ENCODE measurements around the gene EIF3A. TPM values are rescaled to one million over a fixed set of nuclear protein-coding genes. Genes with fewer than 3 reads are reported as not detected.

The EIF3A gene
- total and polyA plus RNA-seq, 9 of the 15 experiments (the other 6 are each of a cell fraction or from before 2014, with no cell fraction given) = 19.6 to 163 (median 102) TPM

DNA sequence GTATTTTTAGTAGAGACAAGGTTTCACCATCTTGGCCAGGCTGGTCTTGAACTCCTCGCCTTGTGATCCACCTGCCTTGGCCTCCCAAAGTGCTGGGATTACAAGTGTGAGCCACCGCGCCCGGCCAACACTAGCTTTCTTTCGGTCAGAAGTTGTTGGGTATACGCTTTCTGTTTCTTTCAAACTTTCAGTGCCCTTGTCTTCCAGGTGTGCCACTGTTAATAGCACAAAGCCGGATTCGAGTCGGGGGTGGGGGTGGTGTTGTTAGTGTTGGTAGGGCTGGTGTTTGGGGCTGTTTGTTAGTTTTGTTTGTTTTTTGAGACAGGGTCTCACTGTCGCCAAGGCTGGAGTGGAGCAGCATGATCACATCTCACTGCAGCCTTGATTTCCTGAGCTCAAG, 84.9 kb downstream of the EIF3A start (continued):
- TF ChIP-seq, protein P1, sequence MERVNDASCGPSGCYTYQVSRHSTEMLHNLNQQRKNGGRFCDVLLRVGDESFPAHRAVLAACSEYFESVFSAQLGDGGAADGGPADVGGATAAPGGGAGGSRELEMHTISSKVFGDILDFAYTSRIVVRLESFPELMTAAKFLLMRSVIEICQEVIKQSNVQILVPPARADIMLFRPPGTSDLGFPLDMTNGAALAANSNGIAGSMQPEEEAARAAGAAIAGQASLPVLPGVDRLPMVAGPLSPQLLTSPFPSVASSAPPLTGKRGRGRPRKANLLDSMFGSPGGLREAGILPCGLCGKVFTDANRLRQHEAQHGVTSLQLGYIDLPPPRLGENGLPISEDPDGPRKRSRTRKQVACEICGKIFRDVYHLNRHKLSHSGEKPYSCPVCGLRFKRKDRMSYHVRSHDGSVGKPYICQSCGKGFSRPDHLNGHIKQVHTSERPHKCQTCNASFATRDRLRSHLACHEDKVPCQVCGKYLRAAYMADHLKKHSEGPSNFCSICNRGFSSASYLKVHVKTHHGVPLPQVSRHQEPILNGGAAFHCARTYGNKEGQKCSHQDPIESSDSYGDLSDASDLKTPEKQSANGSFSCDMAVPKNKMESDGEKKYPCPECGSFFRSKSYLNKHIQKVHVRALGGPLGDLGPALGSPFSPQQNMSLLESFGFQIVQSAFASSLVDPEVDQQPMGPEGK (CRISPR knock-in tag; IDR thresholded peaks at IDR 0.05; ENCODE audit: borderline replicate concordance) = no peak
- TF ChIP-seq HMGN3 (IDR thresholded peaks at IDR 0.05; ENCODE audit: borderline replicate concordance, extremely low read depth, insufficient read length, low read depth, low read length) (no peak), ZNF24 (IDR thresholded peaks at IDR 0.05) (no peak)
- TF ChIP-seq, protein P2, sequence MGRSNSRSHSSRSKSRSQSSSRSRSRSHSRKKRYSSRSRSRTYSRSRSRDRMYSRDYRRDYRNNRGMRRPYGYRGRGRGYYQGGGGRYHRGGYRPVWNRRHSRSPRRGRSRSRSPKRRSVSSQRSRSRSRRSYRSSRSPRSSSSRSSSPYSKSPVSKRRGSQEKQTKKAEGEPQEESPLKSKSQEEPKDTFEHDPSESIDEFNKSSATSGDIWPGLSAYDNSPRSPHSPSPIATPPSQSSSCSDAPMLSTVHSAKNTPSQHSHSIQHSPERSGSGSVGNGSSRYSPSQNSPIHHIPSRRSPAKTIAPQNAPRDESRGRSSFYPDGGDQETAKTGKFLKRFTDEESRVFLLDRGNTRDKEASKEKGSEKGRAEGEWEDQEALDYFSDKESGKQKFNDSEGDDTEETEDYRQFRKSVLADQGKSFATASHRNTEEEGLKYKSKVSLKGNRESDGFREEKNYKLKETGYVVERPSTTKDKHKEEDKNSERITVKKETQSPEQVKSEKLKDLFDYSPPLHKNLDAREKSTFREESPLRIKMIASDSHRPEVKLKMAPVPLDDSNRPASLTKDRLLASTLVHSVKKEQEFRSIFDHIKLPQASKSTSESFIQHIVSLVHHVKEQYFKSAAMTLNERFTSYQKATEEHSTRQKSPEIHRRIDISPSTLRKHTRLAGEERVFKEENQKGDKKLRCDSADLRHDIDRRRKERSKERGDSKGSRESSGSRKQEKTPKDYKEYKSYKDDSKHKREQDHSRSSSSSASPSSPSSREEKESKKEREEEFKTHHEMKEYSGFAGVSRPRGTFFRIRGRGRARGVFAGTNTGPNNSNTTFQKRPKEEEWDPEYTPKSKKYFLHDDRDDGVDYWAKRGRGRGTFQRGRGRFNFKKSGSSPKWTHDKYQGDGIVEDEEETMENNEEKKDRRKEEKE (IDR thresholded peaks at IDR 0.05; ENCODE audit: borderline replicate concordance in 1 of 2, control insufficient read depth in 1 of 2, low read depth in 2 of 2, low read length in 1 of 2) = no peak

DNA sequence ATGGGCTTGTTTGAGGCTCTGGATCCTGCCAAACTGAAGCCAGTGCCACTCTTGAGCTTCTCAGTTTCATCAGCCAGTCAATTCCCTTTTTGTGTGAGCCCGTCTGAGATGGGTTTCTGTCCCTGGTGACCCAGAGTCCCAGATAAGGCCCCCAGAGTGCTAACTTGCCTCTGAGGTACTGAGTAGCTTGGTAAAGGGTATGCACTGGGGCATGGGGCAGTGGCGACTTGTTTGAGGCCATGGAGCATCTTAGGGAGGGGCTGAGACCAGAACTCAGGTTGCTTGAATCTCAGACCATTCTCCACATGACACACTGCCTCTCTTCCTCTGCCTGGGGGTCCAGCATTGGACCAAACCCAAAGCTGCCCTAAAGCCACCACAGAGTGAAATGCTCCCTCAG, 86.3 kb downstream of the EIF3A start:
- POLR2A ChIA-PET = interaction anchor here (0.5 kb wide), 1 partner anchor 402 kb away, joined by 4 read pairs; no protein-coding TSS in a partner anchor
- H3K27ac ChIP-seq (ENCODE audit: extremely low read depth, low read depth, low read length) = no peak overlapping the region
- peaks cover 0 to 18% of the 10 kb centered on the region in 2 experiments; a peak in 3 of 5 replicates for H3K27me3 ChIP-seq (ENCODE audit: control insufficient read depth in 2 of 2, insufficient read depth in 2 of 2, low read length in 2 of 2)
- no peak overlapping the region for H3K4me2 ChIP-seq (ENCODE audit: insufficient read depth, low read length)
- DNase-seq (ENCODE audit: extremely low read depth in 1 of 4, low spot score in 3 of 4) (no peak), ATAC-seq (no peak), FAIRE-seq (no peak)
- H3K79me2 ChIP-seq (ENCODE audit: control insufficient read depth, insufficient read depth, low read length) = no peaks in the 10 kb centered on the region
- H3K4me3 ChIP-seq = no peak overlapping the region
- intact Hi-C loops (cut with micrococcal nuclease) (no loop called here), in situ Hi-C loops (cut with MboI) (no loop called here)
- BruUV-seq (replicated peaks) = no TSS peak
- H3K9me1 ChIP-seq (ENCODE audit: control insufficient read depth, insufficient read depth, low read length) = no peaks in the 10 kb centered on the region
- H3K9me3 ChIP-seq (replicated peaks; ENCODE audit: control insufficient read depth, insufficient read depth, low read depth, low read length) = no peaks in the 10 kb centered on the region
- no peaks in the 10 kb centered on the region for H4K20me1 ChIP-seq (replicated peaks; ENCODE audit: control insufficient read depth, insufficient read depth, low read length)
- WGBS (ENCODE audit: insufficient coverage, low coverage, missing lambda C conversion rate) = 0% methylated on average over 2 of the region's 2 CpGs
- H3K4me1 ChIP-seq (replicated peaks in 1 of 2; ENCODE audit: control insufficient read depth in 2 of 2, insufficient read depth in 2 of 2, low read length in 2 of 2) = no peaks in the 10 kb centered on the region
- H3K9ac ChIP-seq (ENCODE audit: insufficient read depth in 1 of 2, low read depth in 2 of 2, low read length in 2 of 2) = no peak overlapping the region
- H3K36me3 ChIP-seq (ENCODE audit: control insufficient read depth, insufficient read depth, low read length) = no peaks in the 10 kb centered on the region
- no peak overlapping the region for H2AFZ ChIP-seq (ENCODE audit: low read depth, low read length)
- CTCF ChIA-PET (ENCODE audit: low intra/inter-chr PET ratio) = no interaction called here
- TF ChIP-seq ZNF324 (CRISPR knock-in tag; IDR thresholded peaks at IDR 0.05) (no peak), ZNF23 (CRISPR knock-in tag; IDR thresholded peaks at IDR 0.05) (no peak)
- TF ChIP-seq, protein P3, sequence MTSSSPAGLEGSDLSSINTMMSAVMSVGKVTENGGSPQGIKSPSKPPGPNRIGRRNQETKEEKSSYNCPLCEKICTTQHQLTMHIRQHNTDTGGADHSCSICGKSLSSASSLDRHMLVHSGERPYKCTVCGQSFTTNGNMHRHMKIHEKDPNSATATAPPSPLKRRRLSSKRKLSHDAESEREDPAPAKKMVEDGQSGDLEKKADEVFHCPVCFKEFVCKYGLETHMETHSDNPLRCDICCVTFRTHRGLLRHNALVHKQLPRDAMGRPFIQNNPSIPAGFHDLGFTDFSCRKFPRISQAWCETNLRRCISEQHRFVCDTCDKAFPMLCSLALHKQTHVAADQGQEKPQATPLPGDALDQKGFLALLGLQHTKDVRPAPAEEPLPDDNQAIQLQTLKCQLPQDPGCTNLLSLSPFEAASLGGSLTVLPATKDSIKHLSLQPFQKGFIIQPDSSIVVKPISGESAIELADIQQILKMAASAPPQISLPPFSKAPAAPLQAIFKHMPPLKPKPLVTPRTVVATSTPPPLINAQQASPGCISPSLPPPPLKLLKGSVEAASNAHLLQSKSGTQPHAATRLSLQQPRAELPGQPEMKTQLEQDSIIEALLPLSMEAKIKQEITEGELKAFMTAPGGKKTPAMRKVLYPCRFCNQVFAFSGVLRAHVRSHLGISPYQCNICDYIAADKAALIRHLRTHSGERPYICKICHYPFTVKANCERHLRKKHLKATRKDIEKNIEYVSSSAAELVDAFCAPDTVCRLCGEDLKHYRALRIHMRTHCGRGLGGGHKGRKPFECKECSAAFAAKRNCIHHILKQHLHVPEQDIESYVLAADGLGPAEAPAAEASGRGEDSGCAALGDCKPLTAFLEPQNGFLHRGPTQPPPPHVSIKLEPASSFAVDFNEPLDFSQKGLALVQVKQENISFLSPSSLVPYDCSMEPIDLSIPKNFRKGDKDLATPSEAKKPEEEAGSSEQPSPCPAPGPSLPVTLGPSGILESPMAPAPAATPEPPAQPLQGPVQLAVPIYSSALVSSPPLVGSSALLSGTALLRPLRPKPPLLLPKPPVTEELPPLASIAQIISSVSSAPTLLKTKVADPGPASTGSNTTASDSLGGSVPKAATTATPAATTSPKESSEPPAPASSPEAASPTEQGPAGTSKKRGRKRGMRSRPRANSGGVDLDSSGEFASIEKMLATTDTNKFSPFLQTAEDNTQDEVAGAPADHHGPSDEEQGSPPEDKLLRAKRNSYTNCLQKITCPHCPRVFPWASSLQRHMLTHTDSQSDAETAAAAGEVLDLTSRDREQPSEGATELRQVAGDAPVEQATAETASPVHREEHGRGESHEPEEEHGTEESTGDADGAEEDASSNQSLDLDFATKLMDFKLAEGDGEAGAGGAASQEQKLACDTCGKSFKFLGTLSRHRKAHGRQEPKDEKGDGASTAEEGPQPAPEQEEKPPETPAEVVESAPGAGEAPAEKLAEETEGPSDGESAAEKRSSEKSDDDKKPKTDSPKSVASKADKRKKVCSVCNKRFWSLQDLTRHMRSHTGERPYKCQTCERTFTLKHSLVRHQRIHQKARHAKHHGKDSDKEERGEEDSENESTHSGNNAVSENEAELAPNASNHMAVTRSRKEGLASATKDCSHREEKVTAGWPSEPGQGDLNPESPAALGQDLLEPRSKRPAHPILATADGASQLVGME (CRISPR knock-in tag; IDR thresholded peaks at IDR 0.05) = no peak

All from K562 (cell line).